LNCAP (cell line): ENCODE measurements around the gene HS2ST1.

Experiments used
- CTCF ChIP-seq: fragments of 450-650 bp; IDR thresholded peaks from 2 replicates; pipeline ENCODE4 v1.5.1; 2017; ENCODE audit warnings: mild to moderate bottlenecking

HS2ST1 gene

GRCh38 chr1:87155648-87156047, 241.2 kb downstream of the HS2ST1 start:
- TF ChIP-seq CTCF = no peak

GRCh38 chr1:87156124-87156523, 241.7 kb downstream of the HS2ST1 start:
- TF ChIP-seq CTCF = no peak

GRCh38 chr1:87159378-87159915, 245.0 kb downstream of the HS2ST1 start:
- no peak for TF ChIP-seq CTCF
